ENCODE data around the gene DAB2. TPM values are rescaled to one million over a fixed set of nuclear protein-coding genes. Genes with fewer than 3 reads are reported as not detected.
"Not testable (repeated sequence)": the region's sequence is repeated elsewhere in the genome, so short reads cannot be mapped to it uniquely, and the experiment has no call there.

Gene DAB2
- total RNA-seq, 1 donor from 2014 or later: 0.79 TPM

DNA sequence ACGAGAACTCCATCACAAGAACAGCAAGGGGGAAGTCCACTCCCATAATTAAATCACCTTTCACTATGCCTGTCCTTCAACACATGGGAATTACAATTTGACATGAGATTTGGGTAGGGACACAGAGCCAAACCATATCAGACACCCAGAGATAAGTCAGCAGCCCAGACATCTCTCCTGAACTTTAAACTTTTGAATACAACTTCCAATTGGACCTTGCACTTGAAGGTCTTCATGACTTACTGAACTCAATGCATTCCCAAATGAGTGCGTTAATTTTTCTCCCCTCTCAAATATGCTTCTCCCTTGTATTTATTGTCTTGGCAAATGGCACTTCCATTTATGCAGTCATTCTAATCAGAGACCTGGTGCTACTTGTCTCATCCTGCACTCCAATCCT, 72.6 kb downstream of the DAB2 start:
- TF ChIP-seq, protein P1, sequence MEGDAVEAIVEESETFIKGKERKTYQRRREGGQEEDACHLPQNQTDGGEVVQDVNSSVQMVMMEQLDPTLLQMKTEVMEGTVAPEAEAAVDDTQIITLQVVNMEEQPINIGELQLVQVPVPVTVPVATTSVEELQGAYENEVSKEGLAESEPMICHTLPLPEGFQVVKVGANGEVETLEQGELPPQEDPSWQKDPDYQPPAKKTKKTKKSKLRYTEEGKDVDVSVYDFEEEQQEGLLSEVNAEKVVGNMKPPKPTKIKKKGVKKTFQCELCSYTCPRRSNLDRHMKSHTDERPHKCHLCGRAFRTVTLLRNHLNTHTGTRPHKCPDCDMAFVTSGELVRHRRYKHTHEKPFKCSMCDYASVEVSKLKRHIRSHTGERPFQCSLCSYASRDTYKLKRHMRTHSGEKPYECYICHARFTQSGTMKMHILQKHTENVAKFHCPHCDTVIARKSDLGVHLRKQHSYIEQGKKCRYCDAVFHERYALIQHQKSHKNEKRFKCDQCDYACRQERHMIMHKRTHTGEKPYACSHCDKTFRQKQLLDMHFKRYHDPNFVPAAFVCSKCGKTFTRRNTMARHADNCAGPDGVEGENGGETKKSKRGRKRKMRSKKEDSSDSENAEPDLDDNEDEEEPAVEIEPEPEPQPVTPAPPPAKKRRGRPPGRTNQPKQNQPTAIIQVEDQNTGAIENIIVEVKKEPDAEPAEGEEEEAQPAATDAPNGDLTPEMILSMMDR (IDR thresholded peaks at IDR 0.05; ENCODE audit: insufficient read depth, low read length, severe bottlenecking): no peak
- DNase-seq (ENCODE audit: low read depth) (no peak), FAIRE-seq (no peak)
- Histone ChIP-seq H3K36me3 (ENCODE audit: control insufficient read depth, insufficient read depth, low read length) (no peaks in the 10 kb centered on the region), H3K4me3 (ENCODE audit: low read depth, low read length) (no peak overlapping the region), H3K27me3 (ENCODE audit: control insufficient read depth, insufficient read depth, low read length) (no peaks in the 10 kb centered on the region)

DNA sequence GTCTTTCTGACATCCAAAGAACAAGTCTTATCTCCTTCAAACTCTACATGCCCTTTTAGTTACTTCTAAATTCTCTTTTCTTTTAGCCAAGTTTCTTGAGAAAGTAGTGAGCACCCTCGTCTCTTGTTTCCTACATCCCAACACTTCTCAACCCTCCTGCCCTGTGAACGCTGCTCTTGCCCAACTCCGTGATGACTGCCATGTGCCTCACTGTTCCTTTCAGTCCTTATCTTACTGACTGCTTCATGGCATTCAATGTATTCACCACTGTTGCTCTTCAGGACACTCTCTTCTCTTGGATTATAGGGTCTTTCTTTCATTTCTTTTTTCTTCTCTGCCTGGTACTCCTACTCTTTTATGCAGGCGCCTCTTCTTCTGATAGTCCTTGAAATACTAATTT, 75.3 kb downstream of the DAB2 start:
- no peak for DNase-seq (ENCODE audit: low read depth)
- no peaks in the 10 kb centered on the region for H3K36me3 ChIP-seq (ENCODE audit: control insufficient read depth, insufficient read depth, low read length)
- TF ChIP-seq, protein P1 (IDR thresholded peaks at IDR 0.05; ENCODE audit: insufficient read depth, low read length, severe bottlenecking): no peak
- H3K4me3 ChIP-seq (ENCODE audit: low read depth, low read length): no peak overlapping the region
- H3K27me3 ChIP-seq (ENCODE audit: control insufficient read depth, insufficient read depth, low read length): no peaks in the 10 kb centered on the region
- FAIRE-seq: no peak

DNA sequence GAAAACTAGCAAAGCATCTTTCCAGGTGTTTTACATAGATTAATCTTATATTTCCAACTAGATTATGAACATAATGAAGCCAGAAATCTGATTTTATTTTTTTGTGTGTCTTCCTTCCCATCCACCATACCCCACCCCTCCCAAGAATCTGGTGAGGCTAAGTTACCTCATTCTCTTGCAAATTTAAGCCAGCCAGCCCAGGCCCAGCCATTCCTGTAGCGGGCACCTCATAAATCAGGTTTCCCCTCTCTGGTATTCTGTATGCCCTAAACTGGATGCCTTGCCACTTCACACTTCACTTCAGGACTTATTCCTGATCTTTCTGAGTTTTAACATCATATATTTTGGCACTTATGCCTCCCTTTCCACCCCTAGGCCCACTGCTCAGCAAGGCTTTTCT, 82.3 kb downstream of the DAB2 start:
- Histone ChIP-seq H3K4me3 (ENCODE audit: low read depth, low read length) (no peak overlapping the region), H3K36me3 (ENCODE audit: control insufficient read depth, insufficient read depth, low read length) (no peaks in the 10 kb centered on the region), H3K27me3 (ENCODE audit: control insufficient read depth, insufficient read depth, low read length) (no peaks in the 10 kb centered on the region)
- DNase-seq (ENCODE audit: low read depth) (no peak), FAIRE-seq (no peak)
- TF ChIP-seq, protein P1 (IDR thresholded peaks at IDR 0.05; ENCODE audit: insufficient read depth, low read length, severe bottlenecking): no peak

DNA sequence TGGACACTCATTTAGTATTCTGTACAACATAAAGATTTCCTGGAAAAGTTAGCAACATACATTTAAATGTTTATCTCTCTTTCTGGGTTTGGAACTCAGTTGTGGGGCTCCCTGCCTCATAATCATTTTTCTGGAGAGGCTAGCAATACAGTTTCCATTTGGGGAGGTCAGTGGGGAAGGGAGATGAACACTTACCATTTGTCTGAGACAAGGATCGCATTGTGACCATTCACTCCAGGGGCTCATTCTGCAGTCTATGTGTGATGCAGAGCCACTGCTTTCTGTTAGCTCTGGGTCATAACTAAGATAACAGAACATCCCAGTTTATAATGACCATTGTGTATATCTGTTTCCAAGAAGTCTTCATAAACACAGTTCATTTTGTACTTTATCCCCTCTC, 82.9 kb downstream of the DAB2 start:
- FAIRE-seq (no peak), DNase-seq (ENCODE audit: low read depth) (no peak)
- Histone ChIP-seq H3K36me3 (ENCODE audit: control insufficient read depth, insufficient read depth, low read length) (no peaks in the 10 kb centered on the region), H3K4me3 (ENCODE audit: low read depth, low read length) (no peak overlapping the region), H3K27me3 (ENCODE audit: control insufficient read depth, insufficient read depth, low read length) (no peaks in the 10 kb centered on the region)
- TF ChIP-seq, protein P1 (IDR thresholded peaks at IDR 0.05; ENCODE audit: insufficient read depth, low read length, severe bottlenecking): no peak

DNA sequence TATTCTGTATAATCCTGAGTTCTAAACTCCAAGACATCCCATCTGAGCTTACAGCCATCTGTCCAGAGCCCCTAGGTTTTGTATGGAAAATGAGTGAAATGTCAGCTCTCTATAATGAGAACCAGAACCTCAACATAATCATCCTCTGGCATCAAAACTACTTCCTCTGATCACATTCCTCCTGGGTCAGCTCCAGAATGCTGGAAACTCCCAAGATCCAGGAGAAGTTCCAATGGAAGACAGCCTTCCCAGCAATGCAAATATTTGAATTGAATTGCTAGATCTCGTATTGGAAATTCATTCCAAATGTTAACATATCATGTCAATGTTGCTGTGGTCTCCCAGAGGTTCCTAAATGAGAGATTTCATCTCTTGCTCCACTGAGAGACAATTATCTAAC, 84.3 kb downstream of the DAB2 start:
- TF ChIP-seq, protein P1 (IDR thresholded peaks at IDR 0.05; ENCODE audit: insufficient read depth, low read length, severe bottlenecking): no peak
- H3K36me3 ChIP-seq (ENCODE audit: control insufficient read depth, insufficient read depth, low read length): no peaks in the 10 kb centered on the region
- DNase-seq (ENCODE audit: low read depth) (no peak), FAIRE-seq (no peak)
- no peaks in the 10 kb centered on the region for H3K27me3 ChIP-seq (ENCODE audit: control insufficient read depth, insufficient read depth, low read length)
- H3K4me3 ChIP-seq (ENCODE audit: low read depth, low read length): no peak overlapping the region

DNA sequence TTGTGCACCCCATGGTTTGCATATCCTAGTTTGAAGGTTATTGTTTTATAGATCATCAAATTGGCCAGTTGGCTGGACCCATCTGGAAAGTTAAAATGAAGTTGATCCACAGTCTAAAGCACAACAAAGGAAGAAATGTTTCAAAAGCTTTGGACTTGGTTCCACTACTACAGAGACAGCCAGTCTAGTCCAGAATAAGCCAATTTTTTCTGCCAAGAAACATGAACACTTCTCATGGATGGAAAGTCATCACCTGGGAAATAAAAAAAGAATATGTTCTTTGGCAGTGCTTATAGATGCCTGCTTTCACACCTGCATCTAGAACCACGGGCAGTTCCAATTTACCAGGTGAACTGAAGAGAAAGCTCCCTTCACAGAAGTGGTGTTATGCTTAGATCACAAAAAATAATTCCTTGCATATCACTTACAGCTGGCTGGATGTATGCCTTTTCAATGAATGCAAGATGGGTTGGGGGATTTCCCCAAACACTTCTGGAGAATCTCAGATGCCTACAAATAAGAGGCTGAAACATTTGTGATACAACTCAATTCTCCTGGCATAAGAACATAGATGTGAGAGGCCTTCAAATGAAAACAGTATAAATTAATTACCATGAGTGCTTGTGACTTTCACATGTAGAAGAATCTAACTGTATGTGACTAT, 87.4 kb downstream of the DAB2 start:
- DNase-seq (ENCODE audit: low read depth): no peak
- Histone ChIP-seq H3K27me3 (ENCODE audit: control insufficient read depth, insufficient read depth, low read length) (no peaks in the 10 kb centered on the region), H3K36me3 (ENCODE audit: control insufficient read depth, insufficient read depth, low read length) (no peaks in the 10 kb centered on the region), H3K4me3 (ENCODE audit: low read depth, low read length) (no peak overlapping the region)
- TF ChIP-seq, protein P1 (IDR thresholded peaks at IDR 0.05; ENCODE audit: insufficient read depth, low read length, severe bottlenecking): no peak
- no peak for FAIRE-seq

DNA sequence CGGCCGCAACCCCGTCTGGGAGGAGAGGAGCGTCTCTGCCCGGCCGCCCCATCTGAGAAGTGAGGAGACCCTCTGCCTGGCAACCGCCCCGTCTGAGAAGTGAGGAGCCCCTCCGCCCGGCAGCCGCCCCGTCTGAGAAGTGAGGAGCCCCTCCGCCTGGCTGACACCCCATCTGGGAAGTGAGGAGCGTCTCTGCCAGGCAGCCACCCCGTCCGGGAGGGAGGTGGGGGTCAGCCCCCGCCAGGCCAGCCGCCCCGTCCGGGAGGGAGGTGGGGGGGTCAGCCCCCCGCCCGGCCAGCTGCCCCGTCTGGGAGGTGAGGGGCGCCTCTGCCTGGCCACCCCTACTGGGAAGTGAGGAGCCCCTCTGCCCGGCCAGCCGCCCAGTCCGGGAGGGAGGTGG, 90.5 kb downstream of the DAB2 start:
- H3K36me3 ChIP-seq (ENCODE audit: control insufficient read depth, insufficient read depth, low read length); H3K27me3 ChIP-seq (ENCODE audit: control insufficient read depth, insufficient read depth, low read length); FAIRE-seq; H3K4me3 ChIP-seq (ENCODE audit: low read depth, low read length); DNase-seq (ENCODE audit: low read depth): not testable (repeated sequence)
